ENCODE results near the gene TNS4.

The TNS4 gene

DNA sequence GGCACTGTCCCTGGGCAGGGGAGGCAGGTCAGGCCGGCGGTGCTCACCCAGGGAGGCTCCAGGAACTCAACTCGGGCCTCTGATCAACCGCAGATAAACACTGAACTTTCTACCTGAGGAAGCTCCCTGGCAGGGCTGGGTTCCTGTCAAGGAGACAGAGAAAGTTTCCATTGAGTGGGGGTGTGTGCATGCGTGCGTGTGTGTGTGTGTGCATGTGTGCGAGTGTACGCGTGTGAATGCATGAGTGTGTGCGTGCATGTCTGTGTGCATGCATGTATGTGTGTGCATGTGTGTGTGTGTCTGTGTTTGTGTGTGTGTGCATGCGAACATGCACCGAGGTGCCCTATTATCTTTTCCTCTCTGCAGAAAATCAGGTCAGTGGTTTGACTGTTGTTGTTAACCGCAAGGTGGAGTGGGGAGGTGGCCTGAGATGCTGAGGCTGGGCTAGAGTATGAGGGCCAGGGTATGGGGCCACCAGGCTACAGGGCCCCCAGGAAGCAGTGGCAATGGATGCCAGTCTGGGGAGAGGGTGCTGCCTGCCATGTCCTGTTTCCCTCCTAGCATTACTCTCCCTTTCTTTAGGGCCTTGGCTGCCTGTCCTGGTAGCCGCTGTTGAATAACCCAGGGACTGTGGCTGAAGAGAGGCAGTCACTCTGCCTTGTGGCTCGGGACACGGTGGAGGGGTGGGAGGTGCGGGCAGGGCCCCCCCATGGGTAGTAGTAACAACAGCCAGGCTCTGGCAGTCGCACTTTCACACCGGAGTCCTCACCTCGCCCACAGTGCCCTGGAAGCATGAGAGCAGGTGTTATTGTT is 39.8 kb upstream of the TNS4 start:
- Mint-ChIP-seq H3K27ac (peak overlapping the region; percentile 93 to 99 (median 99)), H3K27me3 (ENCODE audit: low read depth) (peaks cover 3% of the 10 kb centered on the region), H3K36me3 (ENCODE audit: low read depth) (no peaks in the 10 kb centered on the region), H3K4me3 (peak overlapping the region in 1 of 3 experiments; percentile 43), H3K9me3 (no peaks in the 10 kb centered on the region), H3K4me1 (peaks cover 73% of the 10 kb centered on the region)
- TF ChIP-seq, protein P1, sequence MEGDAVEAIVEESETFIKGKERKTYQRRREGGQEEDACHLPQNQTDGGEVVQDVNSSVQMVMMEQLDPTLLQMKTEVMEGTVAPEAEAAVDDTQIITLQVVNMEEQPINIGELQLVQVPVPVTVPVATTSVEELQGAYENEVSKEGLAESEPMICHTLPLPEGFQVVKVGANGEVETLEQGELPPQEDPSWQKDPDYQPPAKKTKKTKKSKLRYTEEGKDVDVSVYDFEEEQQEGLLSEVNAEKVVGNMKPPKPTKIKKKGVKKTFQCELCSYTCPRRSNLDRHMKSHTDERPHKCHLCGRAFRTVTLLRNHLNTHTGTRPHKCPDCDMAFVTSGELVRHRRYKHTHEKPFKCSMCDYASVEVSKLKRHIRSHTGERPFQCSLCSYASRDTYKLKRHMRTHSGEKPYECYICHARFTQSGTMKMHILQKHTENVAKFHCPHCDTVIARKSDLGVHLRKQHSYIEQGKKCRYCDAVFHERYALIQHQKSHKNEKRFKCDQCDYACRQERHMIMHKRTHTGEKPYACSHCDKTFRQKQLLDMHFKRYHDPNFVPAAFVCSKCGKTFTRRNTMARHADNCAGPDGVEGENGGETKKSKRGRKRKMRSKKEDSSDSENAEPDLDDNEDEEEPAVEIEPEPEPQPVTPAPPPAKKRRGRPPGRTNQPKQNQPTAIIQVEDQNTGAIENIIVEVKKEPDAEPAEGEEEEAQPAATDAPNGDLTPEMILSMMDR (IDR thresholded peaks at IDR 0.05; ENCODE audit: unreplicated experiment in 3 of 3), result no peak

DNA sequence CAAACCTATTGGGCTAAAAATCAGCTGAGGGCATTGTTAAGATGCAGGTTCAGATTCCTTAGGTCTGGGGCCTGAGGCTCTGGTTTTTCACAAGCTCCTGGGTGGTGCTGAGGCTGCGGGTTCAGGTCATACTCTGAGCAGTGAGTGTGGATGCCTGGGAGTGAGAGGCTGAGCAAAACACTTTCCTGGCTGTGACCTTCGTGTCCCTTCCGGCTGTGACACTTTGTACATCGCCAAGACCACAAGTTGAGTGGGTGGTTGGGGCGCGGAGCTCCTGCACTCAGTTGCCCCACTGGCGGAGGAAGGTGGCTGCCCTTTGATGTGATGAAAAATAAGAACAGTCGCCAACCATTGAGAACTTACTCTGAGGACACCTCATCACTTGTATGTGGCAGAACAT is 39.0 kb upstream of the TNS4 start:
- peaks cover 3% of the 10 kb centered on the region for H3K27me3 Mint-ChIP-seq (ENCODE audit: low read depth)
- peaks cover 74% of the 10 kb centered on the region for H3K4me1 Mint-ChIP-seq
- H3K4me3 Mint-ChIP-seq, result no peak overlapping the region
- no peaks in the 10 kb centered on the region for H3K36me3 Mint-ChIP-seq (ENCODE audit: low read depth)
- TF ChIP-seq, protein P1 (IDR thresholded peaks at IDR 0.05; ENCODE audit: unreplicated experiment in 3 of 3), result no peak
- H3K9me3 Mint-ChIP-seq, result no peaks in the 10 kb centered on the region
- peak overlapping the region; percentile 57 to 99 (median 99) for H3K27ac Mint-ChIP-seq

DNA sequence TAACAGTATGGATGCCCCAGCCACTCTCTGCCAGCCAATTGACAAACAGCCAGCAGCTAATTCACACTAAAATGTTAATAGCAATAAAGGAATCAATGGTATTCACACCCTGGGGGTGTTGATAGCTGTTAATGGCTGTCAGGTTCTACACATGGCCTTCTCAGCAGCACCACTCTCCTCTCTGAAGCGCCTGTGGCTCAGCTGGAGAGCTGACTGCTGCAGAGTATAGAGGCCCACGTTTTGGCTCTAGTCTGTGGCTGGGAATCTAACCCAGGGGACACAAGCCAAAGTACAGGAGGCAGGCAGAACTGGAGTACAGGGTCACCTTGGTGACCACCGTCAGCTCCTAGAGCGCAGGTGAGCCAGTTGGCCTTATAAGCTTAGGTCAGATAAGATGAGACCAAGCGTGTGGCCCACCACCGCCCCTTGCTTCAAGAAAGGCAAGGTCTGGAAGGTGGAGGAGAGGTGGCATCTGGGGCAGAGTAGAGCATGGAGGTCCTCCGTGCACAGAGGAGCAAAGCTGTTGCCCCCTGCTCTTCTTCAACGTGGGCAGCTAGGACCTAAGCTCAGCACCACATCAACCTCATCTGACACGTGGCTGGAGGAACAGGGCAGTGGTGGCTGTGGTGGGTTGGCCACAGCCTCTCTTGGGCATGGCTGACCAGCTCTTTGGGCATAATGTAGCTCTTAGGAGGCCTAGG is 38.4 kb upstream of the TNS4 start:
- Mint-ChIP-seq H3K4me1 (peaks cover 70% of the 10 kb centered on the region), H3K36me3 (ENCODE audit: low read depth) (no peaks in the 10 kb centered on the region), H3K27me3 (ENCODE audit: low read depth) (no peaks in the 10 kb centered on the region), H3K27ac (peak overlapping the region; percentile 57 to 99 (median 99)), H3K9me3 (no peaks in the 10 kb centered on the region), H3K4me3 (peak overlapping the region in 1 of 3 experiments; percentile 50)
- TF ChIP-seq, protein P1 (IDR thresholded peaks at IDR 0.05; ENCODE audit: unreplicated experiment in 3 of 3), result no peak

DNA sequence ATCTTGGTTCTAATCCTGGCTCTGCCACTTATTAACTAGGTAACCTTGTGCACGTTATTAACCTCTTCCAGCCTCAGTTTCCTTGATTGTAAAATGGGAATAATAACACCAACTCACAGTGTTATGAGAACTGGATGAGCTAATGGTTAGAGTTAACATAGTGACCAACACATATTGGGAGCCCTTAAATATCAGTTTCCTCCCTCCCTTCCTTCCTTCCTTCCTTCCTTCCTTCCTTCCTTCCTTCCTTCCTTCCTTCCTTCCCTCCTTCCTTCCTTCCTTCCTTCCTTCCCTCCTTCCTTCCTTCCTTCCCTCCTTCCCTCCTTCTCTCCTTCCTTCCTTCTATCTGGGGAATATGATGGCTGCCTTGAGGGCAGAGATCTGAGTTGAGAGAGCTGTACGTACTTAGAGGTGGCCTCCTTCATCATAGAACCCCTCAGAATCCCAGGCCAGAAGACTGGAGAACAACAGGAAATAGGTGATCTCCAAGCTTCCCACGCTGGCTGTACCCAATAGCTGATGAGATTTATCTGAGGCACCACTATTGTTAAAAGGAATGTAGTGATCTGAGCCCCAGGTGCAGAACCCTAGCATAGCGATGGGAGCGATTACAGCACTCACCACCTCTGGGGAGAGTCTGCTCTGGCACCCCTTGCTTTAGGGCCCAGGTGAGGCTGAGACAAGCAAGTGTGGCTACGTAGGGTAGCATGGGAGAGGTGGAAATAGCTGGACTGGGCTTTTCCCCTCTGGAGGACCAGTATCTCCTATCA is 37.7 kb upstream of the TNS4 start:
- no peak overlapping the region for H3K4me3 Mint-ChIP-seq
- H3K27me3 Mint-ChIP-seq (ENCODE audit: low read depth), result peaks cover 5% of the 10 kb centered on the region
- TF ChIP-seq, protein P1 (IDR thresholded peaks at IDR 0.05; ENCODE audit: unreplicated experiment in 3 of 3), result no peak
- H3K9me3 Mint-ChIP-seq, result no peaks in the 10 kb centered on the region
- peaks cover 72% of the 10 kb centered on the region for H3K4me1 Mint-ChIP-seq
- H3K27ac Mint-ChIP-seq, result peak overlapping the region in 2 of 3 experiments; percentile 99
- H3K36me3 Mint-ChIP-seq (ENCODE audit: low read depth), result no peaks in the 10 kb centered on the region

DNA sequence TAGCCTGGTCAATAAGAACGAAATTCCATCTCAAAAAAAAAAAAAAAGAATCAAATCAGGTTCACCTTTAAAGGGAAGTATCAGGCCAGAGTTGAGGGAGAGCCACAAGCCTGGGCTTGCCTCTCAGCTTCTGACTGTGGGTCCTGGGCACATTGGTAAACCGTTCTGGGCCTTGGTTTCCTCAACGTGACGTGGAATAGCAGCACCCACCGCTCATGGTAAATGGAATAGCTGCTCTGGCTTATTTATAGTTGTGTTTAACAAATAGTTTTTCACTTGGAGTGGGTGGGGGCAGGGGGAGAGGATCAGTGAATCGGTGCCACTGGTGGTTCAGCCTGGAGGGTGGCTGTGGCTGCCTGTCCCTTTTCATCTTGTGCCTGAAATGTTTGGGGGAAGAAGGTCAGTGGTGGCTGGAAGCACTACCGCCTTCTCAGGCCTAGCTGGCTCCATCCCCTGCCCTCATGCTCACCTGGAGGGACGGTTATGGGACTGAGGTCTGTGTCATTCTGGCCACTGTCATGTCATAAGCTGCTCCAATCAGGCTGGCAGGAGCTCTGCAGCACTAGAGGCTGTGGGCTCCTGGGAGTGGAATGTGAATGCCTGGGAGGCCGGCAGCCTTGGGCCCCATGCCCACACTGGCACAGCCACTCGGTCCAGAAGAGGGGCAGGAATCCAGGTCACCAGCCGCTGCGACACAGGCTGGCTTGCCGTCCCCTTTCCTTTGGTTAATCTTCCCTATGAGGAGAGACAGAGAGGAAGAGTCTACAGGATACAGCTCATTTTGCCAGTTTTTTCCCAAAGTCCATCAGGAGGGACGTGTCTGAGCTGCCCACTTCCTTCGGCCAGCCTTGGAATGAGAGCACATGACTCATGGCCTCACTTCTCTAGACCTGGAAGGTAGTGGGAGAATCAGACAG is 36.9 kb upstream of the TNS4 start:
- TF ChIP-seq, protein P1 (IDR thresholded peaks at IDR 0.05; ENCODE audit: unreplicated experiment in 3 of 3), result no peak
- Mint-ChIP-seq H3K4me3 (no peak overlapping the region), H3K4me1 (peaks cover 71% of the 10 kb centered on the region), H3K9me3 (no peaks in the 10 kb centered on the region), H3K36me3 (ENCODE audit: low read depth) (no peaks in the 10 kb centered on the region), H3K27ac (peak overlapping the region in 2 of 3 experiments; percentile 54 to 99), H3K27me3 (ENCODE audit: low read depth) (peaks cover 5% of the 10 kb centered on the region)

All from nephron (organoid).